Gastroesophageal sphincter (tissue), 4 donors: ENCODE measurements around the gene EPHB2. TPM values are rescaled to one million over a fixed set of nuclear protein-coding genes. Genes with fewer than 3 reads are reported as not detected.

Source experiments
- ATAC-seq: fragments of 150-250 bp; one replicate; pipeline ENCODE4 v1.9.1; 2016; ENCODE audit warnings: mild to moderate bottlenecking, moderate library complexity
- H3K27ac ChIP-seq, 4 donors: fragments of 200-600 bp; sonication (generic) in 3 of 4; 1 replicate in 3 of 4; 2 replicates in 1 of 4; pipeline ENCODE4 v1.5.1; 2016 to 2019
- H3K27me3 ChIP-seq: fragments of 200-600 bp; sonication (generic); one replicate; pipeline ENCODE4 v1.5.1; 2019
- H3K36me3 ChIP-seq, 2 donors: fragments of 200-600 bp; sonication (generic); one replicate each; pipeline ENCODE4 v1.5.1; 2019; ENCODE audit warnings: control low read depth in 1 of 2
- H3K4me1 ChIP-seq, 3 donors: fragments of 200-600 bp; sonication (generic); 1 replicate in 2 of 3; 2 replicates in 1 of 3; pipeline ENCODE4 v1.5.1; 2016 to 2019; ENCODE audit warnings: control low read depth in 2 of 3
- H3K4me3 ChIP-seq, 2 donors: fragments of 200-600 bp; sonication (generic); one replicate each; pipeline ENCODE4 v1.5.1; 2019; ENCODE audit warnings: mild to moderate bottlenecking in 1 of 2, moderate library complexity in 1 of 2
- H3K9me3 ChIP-seq, 3 donors: fragments of 200-600 bp; sonication (generic); one replicate each; pipeline ENCODE4 v1.5.1; 2017 to 2019; ENCODE audit warnings: control low read depth in 2 of 3
- EP300 ChIP-seq: sonication (generic); formaldehyde crosslinking; IDR thresholded peaks from one replicate; pipeline ENCODE4 v1.6.1; 2017; ENCODE audit warnings: antibody characterized with exemption, mild to moderate bottlenecking
- POLR2A ChIP-seq, 2 donors: fragments of 450-650 bp; IDR thresholded peaks; one replicate each; pipeline ENCODE4 v1.6.1; 2017; ENCODE audit warnings: antibody characterized with exemption in 2 of 2, mild to moderate bottlenecking in 2 of 2, moderate library complexity in 1 of 2
- POLR2AphosphoS5 ChIP-seq: sonication (generic); formaldehyde crosslinking; IDR thresholded peaks from one replicate; pipeline ENCODE4 v1.6.1; 2017; ENCODE audit warnings: antibody characterized with exemption
- WGBS, 2 donors: methylation state at CpG; one replicate each; pipeline ENCODE4 v1.1.5; 2018; ENCODE audit warnings: low coverage in 1 of 2; 5-methylcytosine and 5-hydroxymethylcytosine counted together
- total RNA-seq, 4 donors: library from RNA; depleted of rRNA; stranded (reverse); fragments of >200 nt; gene quantifications; one replicate each; pipeline ENCODE4 v1.1.0, GENCODE V29; 2016
- TF ChIP-seq, protein P1 (sequence below), 4 experiments: fragments of 200-600 bp in 2 of 4; fragments of 450-650 bp in 2 of 4; sonication (generic) in 1 of 4; IDR thresholded peaks; one replicate each; pipeline ENCODE4 v1.5.1; 2017 to 2019; ENCODE audit warnings: antibody characterized with exemption in 4 of 4, mild to moderate bottlenecking in 2 of 4, moderate library complexity in 2 of 4

EPHB2 gene
- total RNA-seq, 4 donors from 2014 or later = 2.0 to 5.9 (median 2.6) TPM

DNA sequence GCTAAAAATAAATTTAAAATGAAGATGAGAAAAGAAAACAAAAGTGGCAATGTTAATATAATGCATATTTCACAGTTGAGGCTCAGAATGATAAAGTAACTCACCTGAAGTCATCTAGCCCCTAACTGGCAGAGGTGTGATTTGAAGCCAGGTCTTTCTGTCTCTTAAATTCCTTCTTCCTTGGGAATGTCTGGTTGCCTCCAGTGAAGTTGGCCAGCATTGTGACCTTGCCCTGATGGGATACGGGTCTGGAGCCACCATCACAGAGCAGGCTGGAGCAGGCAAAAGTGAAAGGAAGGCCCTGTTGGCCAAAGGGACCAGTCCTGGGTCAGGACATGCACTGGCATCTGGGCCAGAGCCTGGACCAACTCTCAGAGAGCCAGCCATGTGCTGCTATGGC, 111.7 kb downstream of the EPHB2 start:
- WGBS, 2 donors = no CpG with 5 or more reads among the region's 1 CpG
- Histone ChIP-seq H3K27me3 (no peaks in the 10 kb centered on the region), H3K9me3 (no peaks in the 10 kb centered on the region), H3K36me3 (no peaks in the 10 kb centered on the region), H3K4me1 (peaks cover 0 to 12% (median 0%) of the 10 kb centered on the region in 3 donors), H3K27ac (no peak overlapping the region), H3K4me3 (no peak overlapping the region)
- no peak for ATAC-seq
- TF ChIP-seq POLR2AphosphoS5 (no peak), POLR2A (IDR thresholded peaks at IDR 0.05) (no peak), EP300 (no peak)
- TF ChIP-seq, protein P1, sequence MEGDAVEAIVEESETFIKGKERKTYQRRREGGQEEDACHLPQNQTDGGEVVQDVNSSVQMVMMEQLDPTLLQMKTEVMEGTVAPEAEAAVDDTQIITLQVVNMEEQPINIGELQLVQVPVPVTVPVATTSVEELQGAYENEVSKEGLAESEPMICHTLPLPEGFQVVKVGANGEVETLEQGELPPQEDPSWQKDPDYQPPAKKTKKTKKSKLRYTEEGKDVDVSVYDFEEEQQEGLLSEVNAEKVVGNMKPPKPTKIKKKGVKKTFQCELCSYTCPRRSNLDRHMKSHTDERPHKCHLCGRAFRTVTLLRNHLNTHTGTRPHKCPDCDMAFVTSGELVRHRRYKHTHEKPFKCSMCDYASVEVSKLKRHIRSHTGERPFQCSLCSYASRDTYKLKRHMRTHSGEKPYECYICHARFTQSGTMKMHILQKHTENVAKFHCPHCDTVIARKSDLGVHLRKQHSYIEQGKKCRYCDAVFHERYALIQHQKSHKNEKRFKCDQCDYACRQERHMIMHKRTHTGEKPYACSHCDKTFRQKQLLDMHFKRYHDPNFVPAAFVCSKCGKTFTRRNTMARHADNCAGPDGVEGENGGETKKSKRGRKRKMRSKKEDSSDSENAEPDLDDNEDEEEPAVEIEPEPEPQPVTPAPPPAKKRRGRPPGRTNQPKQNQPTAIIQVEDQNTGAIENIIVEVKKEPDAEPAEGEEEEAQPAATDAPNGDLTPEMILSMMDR (IDR thresholded peaks at IDR 0.05) = no peak

DNA sequence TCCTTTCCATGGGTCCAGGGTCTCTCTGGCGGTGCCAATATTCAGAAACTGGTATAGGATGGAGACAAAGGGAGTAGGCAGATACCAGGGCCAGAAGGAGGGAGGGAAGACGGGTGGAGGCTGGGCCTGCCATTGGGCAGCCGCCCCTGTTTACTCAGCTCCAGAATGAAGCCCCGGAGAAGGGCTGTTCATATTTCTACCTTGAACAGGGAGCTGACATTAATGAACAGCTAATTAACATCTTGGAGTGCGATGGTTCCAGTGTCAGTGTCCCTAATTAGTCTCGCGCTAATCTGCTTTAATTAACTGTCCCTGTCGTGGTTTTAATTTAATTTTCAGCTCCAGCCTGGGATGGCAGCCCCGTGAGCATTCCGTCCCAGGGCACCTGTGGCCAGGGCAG, 113.8 kb downstream of the EPHB2 start:
- Histone ChIP-seq H3K4me3 (no peak overlapping the region), H3K36me3 (no peaks in the 10 kb centered on the region), H3K9me3 (no peaks in the 10 kb centered on the region), H3K27me3 (peaks cover 3% of the 10 kb centered on the region), H3K4me1 (peaks cover 0 to 13% (median 0%) of the 10 kb centered on the region in 3 donors), H3K27ac (no peak overlapping the region)
- WGBS, 2 donors = 79 to 82% methylated on average over 7 to 8 of the region's 10 CpGs
- TF ChIP-seq EP300 = no peak
- TF ChIP-seq POLR2A (IDR thresholded peaks at IDR 0.05) = no peak
- TF ChIP-seq POLR2AphosphoS5 = no peak
- TF ChIP-seq, protein P1 (IDR thresholded peaks at IDR 0.05) = no peak
- no peak for ATAC-seq

DNA sequence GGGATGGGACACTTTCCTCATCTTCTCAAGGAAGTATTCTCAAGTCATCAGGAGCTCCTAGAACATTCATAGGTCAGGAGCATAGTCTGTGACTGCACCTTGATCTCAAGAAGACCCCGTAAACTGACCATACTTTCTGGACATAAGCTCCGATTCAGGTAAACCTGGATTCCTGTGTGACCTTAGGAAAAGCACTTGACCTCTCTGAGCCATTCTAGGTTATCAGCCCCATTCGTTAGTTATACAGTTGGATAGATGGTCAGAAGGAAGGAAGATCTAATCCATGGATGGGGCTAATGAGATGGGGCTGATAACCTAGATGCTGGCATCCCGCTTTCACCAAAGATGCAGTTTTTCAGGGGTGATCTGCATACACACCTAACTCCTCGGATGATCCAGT, 114.3 kb downstream of the EPHB2 start:
- peaks cover 8% of the 10 kb centered on the region for H3K27me3 ChIP-seq
- H3K9me3 ChIP-seq = no peaks in the 10 kb centered on the region
- no peak overlapping the region for H3K4me3 ChIP-seq
- TF ChIP-seq, protein P1 (IDR thresholded peaks at IDR 0.05) = no peak
- TF ChIP-seq EP300 = no peak
- no peak for TF ChIP-seq POLR2AphosphoS5
- no peak for ATAC-seq
- H3K27ac ChIP-seq = no peak overlapping the region
- WGBS, 2 donors = 60% methylated on average over 1 of the region's 5 CpGs; no CpG with 5 or more reads in 1 of the 2 donors
- H3K36me3 ChIP-seq = no peaks in the 10 kb centered on the region
- peaks cover 0 to 13% (median 0%) of the 10 kb centered on the region in 3 donors for H3K4me1 ChIP-seq

DNA sequence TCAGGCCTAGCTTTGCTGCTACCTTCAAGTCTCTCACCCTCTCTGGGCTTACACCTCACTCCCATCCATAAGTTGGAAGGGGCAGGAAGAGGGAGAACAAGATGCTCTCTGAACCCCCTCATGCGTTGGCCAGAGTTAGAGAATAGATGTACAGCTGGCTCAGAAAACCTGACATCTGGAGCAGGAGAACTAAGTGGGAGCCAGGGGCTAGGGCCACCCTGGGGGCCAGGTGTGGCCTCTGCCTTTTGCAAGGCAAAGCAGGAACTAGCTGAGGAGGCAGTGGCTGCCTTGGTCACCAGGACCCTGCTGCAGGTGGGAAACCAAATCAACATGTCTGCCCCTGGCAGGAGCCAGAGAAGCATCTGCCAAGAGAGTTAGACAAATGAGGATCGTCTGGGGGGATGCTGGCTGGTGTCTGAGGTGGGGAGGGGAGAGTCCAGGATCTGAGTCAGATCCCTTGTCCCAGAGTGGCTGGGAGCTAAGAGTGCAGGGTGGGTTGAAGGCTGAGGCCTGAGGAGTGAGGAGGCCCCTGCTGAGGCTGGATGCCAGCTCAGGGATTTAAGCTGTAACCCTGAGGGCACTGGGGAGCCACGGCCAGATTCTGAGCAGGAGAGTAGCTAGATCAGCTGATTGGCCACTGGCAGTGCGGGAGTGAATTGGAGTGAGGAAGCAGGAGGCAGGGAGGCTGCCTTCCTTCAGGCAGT, 115.0 kb downstream of the EPHB2 start:
- H3K27me3 ChIP-seq = peaks cover 9% of the 10 kb centered on the region
- peaks cover 0 to 13% (median 0%) of the 10 kb centered on the region in 3 donors for H3K4me1 ChIP-seq
- no peaks in the 10 kb centered on the region for H3K36me3 ChIP-seq
- WGBS, 2 donors = 52 to 73% methylated on average over 3 of the region's 4 CpGs
- no peak overlapping the region for H3K4me3 ChIP-seq
- no peak for ATAC-seq
- H3K9me3 ChIP-seq = no peaks in the 10 kb centered on the region
- H3K27ac ChIP-seq = no peak overlapping the region
- TF ChIP-seq POLR2A (IDR thresholded peaks at IDR 0.05) (no peak), EP300 (no peak)

DNA sequence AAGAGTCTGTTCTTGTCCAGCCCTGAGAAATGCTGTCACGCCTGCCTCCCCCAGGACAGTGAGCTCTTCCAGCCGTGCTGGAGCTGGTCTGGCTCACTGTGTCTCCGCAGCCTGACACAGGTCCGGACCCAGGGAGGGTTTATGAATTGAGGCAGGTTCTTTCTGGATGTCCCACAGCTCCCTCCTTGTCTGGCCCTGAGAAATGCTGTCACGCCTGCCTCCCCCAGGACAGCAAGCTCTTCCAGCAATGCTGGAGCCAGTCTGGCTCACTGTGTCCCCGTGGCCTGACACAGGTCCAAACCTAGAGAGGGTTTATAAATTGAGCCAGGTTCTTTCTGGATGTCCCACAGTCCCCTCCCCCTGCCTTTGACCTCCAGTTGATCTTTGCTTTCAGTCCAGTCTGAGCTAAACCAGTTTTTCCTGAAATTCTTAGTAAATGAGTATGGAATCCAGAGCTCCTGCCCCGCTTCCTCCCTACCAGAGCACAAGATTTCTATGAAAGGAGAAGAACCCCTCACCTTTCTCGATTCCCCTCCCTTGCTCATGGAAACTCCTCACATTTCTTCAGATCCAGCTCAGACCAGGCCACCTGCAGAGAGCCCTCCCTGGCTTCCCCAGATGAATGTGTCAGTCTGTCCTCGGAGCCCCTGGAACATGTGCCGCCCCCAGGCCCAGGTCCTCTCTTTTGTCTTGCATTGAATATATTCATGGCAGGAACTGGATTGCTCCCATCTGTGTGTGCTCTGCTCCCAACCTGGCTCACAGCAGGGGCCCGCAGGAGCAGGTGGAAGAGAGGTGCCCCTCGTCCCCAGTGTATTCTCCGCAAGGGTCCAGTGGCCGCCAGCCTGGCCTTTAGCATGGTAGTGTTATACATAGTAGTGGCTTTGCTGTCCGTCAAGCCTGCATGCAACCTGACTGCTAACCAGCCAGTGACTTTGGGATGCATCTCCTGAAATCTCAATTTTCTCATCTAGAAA, 116.3 kb downstream of the EPHB2 start:
- ATAC-seq = no peak
- no peak overlapping the region for H3K27ac ChIP-seq

More for the DNA sequence above, 116.3 kb downstream of the EPHB2 start:
- Histone ChIP-seq H3K4me1 (peaks cover 0 to 13% (median 0%) of the 10 kb centered on the region in 3 donors), H3K36me3 (no peaks in the 10 kb centered on the region), H3K27me3 (peaks cover 14% of the 10 kb centered on the region), H3K4me3 (no peak overlapping the region), H3K9me3 (no peaks in the 10 kb centered on the region)
- 70 to 81% methylated on average over 3 to 6 of the region's 15 CpGs for WGBS, 2 donors
- TF ChIP-seq, protein P1 (IDR thresholded peaks at IDR 0.05) = no peak
- TF ChIP-seq EP300 (no peak), POLR2AphosphoS5 (no peak), POLR2A (IDR thresholded peaks at IDR 0.05) (no peak)
